NCI-H460 (cell line): ENCODE measurements around the gene PPIE. TPM values are rescaled to one million over a fixed set of nuclear protein-coding genes. Genes with fewer than 3 reads are reported as not detected.

Source experiments
- DNase-seq: peaks from one replicate; pipeline ENCODE4 v3.0.0-alpha.2; 2016; ENCODE audit warnings: low read depth; ENCODE audit errors: extremely low read depth
- polyA plus RNA-seq: library from polyadenylated mRNA; depleted of rRNA; stranded (reverse); fragments of >200 nt; gene quantifications from 2 replicates; pipeline ENCODE4 v1.2.3, GENCODE V29; 2014; cell fraction: nucleus; rRNA removed
- total RNA-seq: library from RNA; depleted of rRNA; stranded (reverse); fragments of >200 nt; shearing (Covaris generic); gene quantifications from 2 replicates; pipeline ENCODE4 v1.2.3, GENCODE V29; 2014; rRNA removed

Gene PPIE
- total RNA-seq = 21.8 and 28.2 TPM in 2 replicates
- 44.3 and 61.5 TPM in 2 replicates for polyA plus RNA-seq

DNA sequence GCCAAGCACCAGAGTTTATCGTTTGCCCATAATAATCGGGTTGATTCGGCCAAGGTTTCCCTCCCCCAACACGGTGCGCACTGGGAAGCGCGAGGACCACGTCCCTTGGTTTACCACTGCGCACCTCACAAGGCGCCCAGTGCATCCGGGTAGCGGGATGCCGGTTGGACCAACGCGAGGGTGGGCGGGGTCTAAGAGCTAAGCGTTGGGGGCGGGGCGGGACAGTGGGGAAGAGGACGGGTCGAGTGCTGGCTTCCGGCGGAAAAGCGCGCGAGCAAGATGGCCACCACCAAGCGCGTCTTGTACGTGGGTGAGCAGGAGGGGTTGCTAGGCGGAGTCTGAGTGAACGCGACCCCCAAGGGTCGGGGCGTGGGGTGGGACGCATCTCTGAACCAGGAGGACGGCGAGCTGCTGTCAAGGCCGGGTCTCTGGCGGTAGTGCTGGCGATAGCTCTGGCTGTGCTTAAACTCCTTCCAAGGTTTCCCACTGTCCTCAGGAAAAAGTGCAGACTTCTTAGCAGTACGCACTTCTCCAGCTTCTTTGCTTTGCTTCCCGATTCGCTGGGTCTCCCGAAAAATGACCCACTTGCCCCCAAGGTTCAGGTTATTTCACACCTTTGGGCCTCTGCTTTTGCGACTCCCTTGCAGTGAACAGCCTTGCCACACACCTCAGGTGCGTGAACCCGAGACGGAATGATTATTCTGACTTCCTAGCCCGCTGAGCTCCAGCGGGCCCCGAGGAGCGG, at the start of gene PPIE:
PPIE (plus strand) TSS at position 261 of the 745 bp plus-strand sequence; CDS start at position 280, 19 bp downstream.
- peak; percentile 85 for DNase-seq

DNA sequence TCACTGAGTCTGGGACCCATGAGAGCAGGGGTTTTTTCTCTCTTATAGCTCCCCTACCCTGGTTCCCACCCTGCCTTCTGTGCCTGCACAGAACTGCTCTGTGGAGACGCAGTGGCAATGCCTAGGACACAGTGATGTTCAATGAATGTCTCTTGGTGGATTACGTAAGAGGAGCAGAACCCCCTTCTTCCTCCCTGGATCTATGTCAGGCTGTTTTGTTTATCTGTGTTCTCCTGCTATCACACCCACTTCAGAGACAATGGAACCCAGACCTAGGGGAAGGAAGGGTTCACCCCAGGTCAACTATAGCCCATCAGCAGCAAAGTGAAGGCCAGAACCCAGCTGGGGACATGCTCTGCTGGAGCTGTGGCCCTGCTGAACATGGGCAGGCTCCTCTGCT, 49.5 kb upstream of the PPIE start:
- no peak for DNase-seq

DNA sequence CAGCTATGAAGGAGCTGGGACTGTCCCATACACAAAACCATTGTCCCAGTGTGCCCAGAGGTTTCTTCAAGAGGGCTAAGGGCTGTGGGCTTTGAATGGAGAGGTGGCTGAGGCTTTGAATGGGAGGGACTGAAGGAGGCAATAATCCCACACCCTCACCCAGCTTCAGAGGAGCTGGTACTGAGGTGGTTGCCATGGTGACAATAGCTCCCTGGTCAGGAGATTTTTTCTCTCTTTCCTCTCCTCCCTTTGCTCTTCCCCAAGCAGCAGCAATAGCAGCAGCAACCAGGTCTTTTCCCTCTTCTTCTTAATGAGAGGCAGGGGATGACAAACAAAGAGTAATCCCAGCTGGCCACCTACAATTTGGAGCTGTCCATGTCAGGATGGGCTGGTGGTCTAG, 49.0 kb upstream of the PPIE start:
- no peak for DNase-seq

DNA sequence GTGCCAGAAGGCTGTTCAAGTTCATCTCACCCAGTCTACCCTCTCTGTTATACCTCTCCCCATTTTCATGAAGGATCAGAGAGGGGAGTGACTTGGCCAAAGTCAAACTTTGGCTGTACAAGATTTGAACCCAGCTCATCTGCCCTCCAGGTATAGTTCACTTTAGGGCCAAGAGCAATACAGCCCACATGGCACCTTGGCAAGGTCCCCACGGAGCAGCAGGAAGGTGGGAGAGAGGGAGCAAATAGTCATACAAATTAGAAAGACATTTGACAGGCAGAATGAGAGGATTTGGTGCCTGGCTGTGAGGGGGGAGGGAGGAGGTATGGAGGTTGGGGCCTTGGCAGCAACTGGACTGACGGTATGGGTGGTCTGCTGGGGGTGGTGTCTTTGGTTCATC, 48.5 kb upstream of the PPIE start:
- no peak for DNase-seq

DNA sequence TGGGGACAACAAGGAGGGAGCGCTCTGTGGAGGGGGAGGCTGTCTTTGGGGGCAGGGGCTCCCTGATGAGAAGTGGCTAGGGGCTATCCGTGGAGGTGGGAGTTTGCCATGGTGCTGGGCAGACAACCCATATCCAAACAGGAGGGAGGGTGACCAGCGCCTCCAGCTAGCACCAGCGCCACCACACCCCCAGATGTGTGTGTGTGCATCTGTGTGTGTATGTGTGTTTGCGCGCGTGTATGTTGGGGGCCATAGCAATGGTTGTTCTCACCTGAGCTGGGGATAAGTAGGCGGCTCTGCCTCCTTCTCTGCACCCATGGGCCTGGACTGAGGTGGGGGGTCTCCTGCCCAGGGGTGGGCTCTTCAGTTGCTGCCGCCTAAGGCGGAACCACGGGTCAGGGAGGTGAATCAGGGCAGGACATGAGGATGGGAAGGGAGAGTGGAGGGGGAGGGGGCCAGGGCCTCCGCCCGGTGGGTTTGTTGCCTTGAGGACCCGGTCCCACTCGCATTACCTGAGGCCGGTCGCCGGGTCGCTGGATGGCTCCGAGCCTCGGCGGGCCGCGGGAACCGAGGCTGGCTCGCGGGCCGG, 47.8 kb upstream of the PPIE start:
- DNase-seq = no peak

DNA sequence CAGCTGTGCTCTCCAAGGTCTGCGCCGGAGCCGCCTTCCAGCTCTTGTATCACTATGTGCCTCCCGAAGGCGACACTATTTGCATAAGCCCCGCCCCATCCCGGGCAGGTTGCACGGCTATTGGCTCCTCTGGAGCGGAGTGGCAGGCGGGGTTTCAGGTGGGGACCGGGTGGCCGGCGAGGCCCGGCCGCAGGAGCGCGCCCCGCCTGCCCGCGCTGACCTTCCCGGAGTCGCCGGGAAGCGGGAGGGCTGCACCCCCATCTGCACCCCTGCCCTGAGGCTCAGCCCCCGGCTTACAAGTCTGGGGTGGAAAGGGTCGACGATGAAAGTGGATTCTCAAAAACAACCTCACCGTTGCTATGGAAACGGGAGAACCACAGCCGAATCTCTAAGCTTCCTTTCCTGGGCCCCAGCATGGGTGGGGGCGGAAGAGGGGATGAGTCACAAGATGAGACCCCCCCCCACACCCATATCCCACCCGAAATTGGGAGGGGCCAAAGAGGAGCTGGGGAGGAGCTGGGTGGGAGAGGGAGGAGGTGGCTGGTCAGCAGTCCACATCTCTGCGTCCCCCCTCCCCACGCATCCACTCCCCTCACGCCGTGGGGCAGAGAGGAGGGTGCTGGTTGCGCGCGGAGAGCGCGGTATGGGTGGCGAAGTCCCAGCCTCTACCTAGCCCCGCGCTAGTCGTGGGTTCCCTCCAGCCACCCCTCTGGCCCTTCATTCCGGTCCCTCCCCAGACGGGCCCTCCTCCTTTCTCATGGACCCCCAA, 47.1 kb upstream of the PPIE start, which contains the start of gene HPCAL4:
HPCAL4 (minus strand) TSS at position 51 of the 769 bp plus-strand sequence. CDS start 6,830 bp downstream, outside the sequence.
- peak; percentile 84 for DNase-seq

DNA sequence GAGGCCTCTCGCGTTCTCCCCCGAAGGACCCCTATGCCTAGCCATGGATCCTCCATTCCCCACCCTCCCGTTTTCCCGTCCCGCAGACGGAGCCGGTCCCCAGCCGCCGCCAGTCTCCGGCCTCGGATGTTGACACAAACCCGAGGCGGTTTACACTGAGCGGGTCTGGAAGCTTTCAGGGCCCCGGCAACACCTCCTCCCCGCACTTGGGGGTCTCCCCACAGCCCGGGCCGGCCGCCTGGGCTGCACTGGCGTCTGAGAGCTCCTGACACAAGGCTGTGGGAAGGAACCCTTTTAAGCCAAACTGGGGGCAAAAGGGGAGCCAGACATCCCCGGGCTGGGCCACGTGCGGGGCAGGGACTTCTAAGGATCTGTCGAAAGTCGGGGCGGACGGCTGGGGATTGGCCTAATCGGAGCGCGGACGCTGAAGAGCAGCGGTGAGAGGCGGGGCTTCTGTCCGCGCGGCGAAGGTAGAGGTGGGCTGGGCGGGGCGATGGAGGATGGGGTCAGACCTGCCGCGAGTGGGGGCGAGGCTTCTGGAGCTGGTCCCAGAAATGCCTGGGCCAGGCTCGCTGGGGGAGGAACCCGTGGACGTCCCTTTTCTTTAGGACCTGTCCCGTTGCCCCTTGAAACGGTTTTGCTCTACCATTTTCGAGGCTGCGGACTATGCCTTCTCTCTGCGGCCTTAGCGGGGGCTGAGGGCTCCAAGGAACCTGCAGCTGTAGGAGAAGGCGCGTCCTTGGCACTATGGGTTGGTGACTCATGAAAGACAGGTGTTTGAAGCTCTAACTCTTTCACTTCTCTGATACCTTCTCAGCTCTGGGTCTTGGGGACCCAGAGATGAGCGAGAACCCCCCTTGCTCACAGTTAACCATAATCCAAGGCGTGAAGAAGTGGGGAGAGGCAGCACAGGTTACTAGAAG, 46.3 kb upstream of the PPIE start:
- no peak for DNase-seq

DNA sequence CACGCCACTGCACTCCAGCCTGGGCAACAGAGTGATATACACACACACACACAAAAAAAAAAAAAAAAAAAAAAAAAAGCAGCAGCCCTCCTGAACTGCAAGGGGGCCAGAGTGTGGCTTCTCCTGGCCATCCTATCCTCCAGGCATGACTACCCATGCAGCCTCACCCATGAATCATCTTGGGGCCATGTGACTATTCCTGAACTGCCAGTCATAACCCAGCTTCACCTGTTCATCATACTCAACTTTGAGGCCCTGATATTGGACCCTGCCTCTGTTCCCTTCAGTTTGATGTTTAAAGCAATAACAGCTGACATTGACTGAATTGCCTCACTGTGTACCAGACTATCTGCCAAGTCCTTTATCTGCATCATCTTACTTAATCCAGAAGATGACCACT, 44.7 kb upstream of the PPIE start:
- no peak for DNase-seq

DNA sequence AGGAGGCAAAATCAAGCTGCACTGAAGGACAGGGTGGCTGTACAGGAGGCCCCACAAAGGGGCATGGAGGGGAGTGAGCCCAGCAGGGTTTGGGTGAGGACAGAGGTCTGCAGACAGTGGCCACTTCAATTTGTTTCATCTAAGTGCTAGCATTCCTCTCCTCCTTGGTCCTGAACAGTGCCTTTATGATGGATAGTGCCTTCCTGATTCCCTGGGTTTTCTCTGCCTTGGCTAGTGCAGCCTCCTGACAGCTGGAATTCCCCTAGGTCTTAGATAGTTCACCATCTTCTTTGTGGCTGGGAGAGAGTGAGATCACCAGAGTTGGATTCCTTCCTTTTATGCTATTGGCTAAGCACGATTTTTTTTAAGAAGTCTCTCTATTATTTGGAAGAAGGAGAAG, 43.7 kb upstream of the PPIE start:
- no peak for DNase-seq

DNA sequence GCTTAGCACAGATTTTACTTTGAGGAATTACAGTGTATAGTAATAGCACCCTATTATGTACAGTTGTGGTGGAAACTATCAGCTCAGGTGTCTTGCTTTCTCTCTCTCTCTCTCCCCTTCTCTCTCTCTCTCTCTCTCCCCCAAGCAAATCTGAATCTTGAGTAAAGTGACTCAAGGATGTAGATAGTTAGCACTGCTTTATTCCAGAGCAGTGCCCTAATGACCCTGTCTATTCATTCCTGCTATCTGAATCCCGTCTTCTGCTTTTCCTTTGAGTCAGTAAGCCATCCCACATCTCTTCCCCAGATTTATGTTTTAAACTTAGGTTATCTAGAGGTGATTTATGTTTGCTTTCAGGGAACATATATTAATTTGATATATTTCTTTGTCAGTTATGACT, 42.2 kb upstream of the PPIE start:
- no peak for DNase-seq

DNA sequence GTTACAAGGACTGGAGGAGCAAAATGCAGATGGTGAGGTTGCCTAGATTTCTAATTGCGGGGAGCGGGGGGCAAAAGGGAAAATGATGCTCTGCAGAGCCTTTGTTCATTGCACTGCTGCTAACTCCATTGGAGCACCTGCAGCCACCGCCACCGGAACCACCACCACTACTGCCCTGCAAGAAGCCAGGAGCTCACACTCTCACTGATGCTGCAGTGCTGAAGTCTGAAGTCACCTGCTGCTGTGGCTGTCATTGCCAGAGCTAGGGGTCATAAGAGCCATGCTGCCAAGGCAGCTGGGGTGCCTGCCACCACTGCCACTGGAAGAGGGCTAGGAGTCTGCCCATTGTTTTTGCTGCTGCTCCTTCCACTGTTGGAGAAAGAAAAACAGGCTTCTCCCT, 40.1 kb upstream of the PPIE start:
- no peak for DNase-seq

DNA sequence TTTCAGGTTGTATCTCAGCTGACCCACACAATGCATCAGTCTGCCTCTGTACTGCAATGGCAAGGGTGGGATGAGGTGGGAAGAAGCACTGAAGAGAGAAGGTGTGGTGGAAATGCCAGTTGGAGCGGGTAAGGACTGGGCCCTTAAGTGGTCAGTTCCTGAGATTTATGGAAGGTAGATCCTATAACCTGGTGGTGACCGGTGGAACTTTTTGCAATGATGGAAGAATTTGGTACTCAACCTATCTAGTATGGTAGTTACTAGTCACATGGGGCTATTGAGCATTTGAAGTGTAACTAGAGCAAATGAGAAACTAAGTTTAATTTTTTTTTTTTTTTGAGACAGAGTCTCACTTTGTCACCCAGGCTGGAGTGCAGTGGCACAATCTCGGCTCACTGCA, 39.3 kb upstream of the PPIE start:
- no peak for DNase-seq

DNA sequence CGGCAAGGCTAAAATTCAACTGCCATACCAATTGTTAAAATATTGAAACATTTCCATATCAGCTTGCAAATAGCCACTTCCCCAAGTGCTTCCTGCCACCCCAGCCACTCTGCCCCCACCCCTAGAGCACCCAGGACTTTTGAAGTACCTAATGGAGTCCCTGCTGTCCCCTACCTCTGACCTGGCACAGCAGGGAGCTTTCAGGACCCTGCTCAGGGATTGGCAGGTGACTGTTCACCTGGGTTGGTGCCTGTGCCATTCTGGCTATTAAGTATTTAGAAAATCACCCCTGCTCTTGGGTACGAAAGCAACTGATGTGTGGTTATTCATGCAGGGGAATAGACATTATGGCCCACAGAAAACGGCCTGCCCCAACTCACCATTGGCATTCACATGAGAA, 38.3 kb upstream of the PPIE start:
- DNase-seq = no peak

DNA sequence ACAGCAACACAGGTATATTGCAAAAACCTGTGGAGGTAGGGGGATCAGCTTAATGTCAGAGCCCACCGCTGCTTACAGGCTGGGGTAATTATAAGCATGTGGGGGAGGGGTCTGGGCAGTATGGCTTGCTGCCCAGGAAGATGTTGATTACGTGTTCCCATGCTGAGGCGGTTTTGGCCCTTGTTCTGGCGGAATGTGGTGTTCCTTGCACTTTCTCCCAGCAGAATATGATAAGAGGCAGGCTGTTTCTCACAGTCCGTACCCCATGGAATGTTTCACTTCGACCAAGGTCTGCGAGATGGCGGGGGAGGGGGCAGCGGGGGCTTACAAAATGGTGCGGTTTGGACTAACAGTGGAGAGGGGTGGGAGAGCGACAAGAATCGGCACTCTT, 37.6 kb upstream of the PPIE start:
- DNase-seq = no peak

DNA sequence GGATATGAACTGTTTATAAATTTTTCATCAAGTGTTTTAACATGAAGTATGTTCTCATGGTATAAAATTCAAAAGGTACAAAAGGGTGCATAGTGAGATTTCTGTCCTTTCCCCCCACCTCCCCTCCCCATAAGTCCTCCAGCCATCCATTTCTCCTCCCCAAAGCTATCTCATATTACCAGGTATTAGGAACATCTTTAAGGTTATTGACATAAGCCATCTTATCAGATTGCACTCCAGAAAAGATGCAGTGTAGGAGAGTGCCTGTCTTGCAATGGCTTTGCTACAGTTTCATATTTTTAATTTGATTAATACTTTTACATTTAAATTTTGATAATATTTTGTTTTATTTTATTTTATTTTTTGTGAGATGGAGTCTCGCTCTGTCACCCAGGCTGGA, 33.9 kb upstream of the PPIE start:
- DNase-seq = no peak

DNA sequence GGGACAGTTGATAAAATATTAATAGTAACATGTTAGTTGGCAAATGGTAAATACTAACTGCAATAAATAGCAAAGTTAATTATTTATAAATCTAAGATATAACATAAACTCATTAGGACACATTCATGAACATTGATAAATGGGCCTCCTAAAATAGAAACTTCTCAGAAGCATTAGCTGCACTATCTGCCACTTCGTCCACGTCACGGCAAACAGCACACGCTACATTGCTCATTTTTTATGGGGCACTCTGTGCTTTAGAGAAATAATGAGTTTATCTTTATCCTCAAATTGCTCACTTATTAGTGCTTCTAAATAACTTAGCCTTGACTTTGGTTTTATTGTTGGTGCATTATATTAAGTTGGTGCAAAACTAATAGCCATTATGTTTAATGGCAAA, 31.2 kb upstream of the PPIE start:
- DNase-seq = no peak

DNA sequence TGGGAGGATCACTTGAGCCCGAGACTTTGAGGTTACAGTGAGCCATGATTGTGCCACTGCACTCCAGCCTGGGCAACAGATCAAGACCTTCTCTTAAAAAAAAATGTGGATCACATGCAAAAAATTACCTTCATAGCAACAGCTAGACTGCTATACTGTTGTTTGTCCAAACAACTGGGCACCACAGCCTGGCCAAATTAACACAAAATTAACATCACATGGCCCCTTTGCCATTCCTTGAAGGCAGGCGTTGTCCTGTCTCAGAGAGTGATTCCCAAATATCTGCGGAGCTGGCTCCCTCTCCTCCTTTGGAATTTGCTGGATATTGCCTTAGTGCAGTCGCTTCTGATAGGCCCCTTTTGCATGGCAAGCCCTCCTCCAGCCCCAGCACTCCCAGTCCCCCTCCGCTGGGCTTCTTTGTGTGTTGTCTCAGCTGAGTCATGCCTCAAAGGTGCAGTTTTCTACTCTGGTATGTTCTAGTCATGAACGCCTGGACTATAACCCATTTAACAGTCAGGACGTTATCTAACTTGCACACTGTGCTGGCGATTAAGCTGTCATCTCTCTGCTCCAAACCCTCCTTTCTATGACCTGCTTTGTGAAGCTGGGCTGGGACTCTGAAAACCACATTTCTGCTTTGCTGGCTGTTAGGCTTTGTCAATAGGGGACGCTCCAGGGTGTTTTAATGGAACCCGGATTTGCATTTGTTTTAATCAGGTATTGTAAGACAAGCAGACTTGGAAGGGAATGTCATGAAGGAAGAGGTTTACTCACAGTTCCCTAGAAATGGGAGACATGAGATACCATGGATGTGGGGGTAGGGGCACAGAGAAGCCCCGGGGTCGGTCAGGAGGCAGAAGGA, 27.3 kb upstream of the PPIE start:
- no peak for DNase-seq

DNA sequence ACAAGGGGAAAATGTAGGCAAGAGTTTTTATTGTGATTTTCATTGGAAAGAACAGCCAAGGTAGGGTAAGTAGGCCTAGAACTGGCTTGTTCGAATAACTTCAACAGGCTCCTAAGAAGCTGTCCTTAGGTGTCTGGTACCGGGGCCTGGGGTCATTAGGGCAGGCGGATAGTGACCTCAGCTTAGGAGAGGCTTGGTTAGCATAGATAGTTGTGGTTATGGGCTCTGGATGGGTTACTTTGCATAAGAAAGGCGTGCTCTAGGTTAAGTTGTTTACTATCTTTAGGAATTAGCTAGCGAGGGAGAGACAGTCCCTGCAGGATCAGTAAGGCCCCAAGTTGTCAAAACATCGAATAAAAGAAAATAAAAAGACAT, 26.7 kb upstream of the PPIE start:
- no peak for DNase-seq

DNA sequence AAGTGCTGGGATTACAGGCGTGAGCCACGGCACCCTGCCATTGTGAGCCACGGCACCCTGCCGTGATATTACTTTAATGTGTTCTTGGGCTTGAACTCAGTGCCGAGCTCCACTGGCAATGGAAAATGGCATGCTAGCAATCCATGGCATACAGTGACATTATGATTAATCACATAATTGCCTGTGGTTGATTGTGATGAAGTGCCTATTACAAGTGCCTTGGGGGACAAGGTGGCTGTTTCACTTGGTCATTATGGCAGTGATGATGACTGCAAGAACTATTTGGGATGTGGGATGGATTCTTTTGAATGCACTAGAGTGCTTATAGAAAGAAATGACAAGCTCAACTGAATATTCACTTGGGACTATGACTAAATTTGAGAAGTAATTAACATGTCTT, 25.1 kb upstream of the PPIE start:
- DNase-seq = no peak

DNA sequence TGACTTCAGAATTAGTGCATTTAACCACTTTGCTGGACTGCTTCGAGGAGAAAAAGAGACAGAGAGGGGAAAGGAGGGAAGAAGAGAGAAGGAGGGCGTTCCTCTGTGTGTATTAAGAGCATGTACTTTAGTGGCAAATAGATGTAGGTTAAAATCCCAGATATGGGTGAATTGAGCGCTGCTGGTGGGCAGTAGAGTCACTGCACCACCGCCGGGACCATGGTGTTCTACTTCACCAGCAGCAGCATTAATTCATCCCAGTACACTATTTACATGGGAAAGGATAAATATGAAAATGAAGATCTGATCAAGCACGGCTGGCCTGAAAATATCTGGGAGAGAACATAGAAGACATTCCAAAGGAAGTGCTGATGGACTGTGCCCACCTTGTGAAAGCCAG, 20.9 kb upstream of the PPIE start:
- DNase-seq = no peak
